HL-60 (cell line): ENCODE measurements around the gene CARMIL1.

Experiments used
- DNase-seq, 2 experiments: peaks; one replicate each; pipeline ENCODE4 v3.0.0-alpha.2; 2010 to 2020; ENCODE audit warnings: low read depth in 1 of 2, low spot score in 1 of 2
- H3K27ac ChIP-seq: fragments of 250-450 bp; sonication (Bioruptor Pico); replicated peaks from 2 replicates; pipeline ENCODE4 v1.5.1; 2020; ENCODE audit warnings: mild to moderate bottlenecking, moderate library complexity
- H3K27me3 ChIP-seq: fragments of 250-450 bp; sonication (Bioruptor Pico); 2 replicates; pipeline ENCODE4 v1.5.1; 2021; ENCODE audit warnings: mild to moderate bottlenecking, moderate library complexity; ENCODE audit not compliant: insufficient read depth, poor library complexity, severe bottlenecking
- H3K4me3 ChIP-seq: replicated peaks from 2 replicates; pipeline ENCODE4 v1.5.1; 2011; ENCODE audit warnings: mild to moderate bottlenecking, control low read depth, low read length; ENCODE audit not compliant: insufficient read depth
- GABPA ChIP-seq: IDR thresholded peaks from 2 replicates; pipeline ENCODE4 v1.6.1; 2012; ENCODE audit warnings: low read depth
- POLR2AphosphoS5 ChIP-seq: IDR thresholded peaks from 2 replicates; pipeline ENCODE4 v1.6.1; 2012; ENCODE audit warnings: low read depth
- SPI1 ChIP-seq: IDR thresholded peaks from 2 replicates; pipeline ENCODE4 v1.6.1; 2012; ENCODE audit warnings: low read depth, mild to moderate bottlenecking, borderline replicate concordance
- TF ChIP-seq, protein P1 (sequence below): IDR thresholded peaks from 2 replicates; pipeline ENCODE4 v1.6.1; 2012; ENCODE audit warnings: low read depth; ENCODE audit not compliant: insufficient replicate concordance
- TF ChIP-seq, protein P2 (sequence below): IDR thresholded peaks from one replicate; pipeline ENCODE4 v1.5.1; 2011; ENCODE audit warnings: low read length, control low read depth, inconsistent platforms; ENCODE audit not compliant: insufficient read depth

CARMIL1 gene

DNA sequence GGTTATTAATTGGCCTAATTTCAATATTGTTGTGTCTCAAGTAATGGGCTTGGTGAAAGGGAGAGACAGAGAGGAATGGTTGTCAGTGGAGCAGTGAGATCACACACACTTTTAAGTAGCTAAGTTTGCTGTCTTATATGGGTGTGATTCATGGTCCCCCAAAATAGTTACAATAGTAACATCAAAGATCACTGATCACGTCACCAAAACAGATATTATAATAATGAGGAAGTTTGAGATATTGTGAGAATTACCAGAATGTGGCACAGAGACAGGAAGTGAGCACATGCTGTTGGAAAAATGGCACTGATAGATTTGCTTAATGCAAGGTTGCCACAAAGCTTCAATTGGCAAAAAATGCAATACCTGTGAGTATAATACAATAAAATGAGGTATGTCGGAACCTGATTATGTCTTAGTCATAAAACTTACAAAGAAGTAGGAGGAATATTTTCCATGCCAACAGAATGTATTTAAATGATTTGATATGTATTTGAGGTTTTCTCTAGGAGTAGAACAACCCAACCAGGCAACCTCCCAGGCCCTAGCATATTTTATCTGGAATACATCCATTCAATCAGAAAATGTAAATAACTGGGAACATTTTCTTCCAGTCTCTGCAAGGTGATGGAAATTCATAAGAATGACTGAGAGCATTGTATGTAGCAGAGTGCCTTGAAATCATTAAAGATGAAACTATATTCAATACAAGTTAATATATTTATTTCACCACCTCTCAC lies 167.8 kb downstream of the CARMIL1 start:
- Histone ChIP-seq H3K27me3 (no peaks in the 10 kb centered on the region), H3K27ac (no peak overlapping the region), H3K4me3 (no peak overlapping the region)
- TF ChIP-seq, protein P1, sequence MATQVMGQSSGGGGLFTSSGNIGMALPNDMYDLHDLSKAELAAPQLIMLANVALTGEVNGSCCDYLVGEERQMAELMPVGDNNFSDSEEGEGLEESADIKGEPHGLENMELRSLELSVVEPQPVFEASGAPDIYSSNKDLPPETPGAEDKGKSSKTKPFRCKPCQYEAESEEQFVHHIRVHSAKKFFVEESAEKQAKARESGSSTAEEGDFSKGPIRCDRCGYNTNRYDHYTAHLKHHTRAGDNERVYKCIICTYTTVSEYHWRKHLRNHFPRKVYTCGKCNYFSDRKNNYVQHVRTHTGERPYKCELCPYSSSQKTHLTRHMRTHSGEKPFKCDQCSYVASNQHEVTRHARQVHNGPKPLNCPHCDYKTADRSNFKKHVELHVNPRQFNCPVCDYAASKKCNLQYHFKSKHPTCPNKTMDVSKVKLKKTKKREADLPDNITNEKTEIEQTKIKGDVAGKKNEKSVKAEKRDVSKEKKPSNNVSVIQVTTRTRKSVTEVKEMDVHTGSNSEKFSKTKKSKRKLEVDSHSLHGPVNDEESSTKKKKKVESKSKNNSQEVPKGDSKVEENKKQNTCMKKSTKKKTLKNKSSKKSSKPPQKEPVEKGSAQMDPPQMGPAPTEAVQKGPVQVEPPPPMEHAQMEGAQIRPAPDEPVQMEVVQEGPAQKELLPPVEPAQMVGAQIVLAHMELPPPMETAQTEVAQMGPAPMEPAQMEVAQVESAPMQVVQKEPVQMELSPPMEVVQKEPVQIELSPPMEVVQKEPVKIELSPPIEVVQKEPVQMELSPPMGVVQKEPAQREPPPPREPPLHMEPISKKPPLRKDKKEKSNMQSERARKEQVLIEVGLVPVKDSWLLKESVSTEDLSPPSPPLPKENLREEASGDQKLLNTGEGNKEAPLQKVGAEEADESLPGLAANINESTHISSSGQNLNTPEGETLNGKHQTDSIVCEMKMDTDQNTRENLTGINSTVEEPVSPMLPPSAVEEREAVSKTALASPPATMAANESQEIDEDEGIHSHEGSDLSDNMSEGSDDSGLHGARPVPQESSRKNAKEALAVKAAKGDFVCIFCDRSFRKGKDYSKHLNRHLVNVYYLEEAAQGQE = no peak
- TF ChIP-seq POLR2AphosphoS5 (no peak), SPI1 (no peak), GABPA (no peak)
- TF ChIP-seq, protein P2, sequence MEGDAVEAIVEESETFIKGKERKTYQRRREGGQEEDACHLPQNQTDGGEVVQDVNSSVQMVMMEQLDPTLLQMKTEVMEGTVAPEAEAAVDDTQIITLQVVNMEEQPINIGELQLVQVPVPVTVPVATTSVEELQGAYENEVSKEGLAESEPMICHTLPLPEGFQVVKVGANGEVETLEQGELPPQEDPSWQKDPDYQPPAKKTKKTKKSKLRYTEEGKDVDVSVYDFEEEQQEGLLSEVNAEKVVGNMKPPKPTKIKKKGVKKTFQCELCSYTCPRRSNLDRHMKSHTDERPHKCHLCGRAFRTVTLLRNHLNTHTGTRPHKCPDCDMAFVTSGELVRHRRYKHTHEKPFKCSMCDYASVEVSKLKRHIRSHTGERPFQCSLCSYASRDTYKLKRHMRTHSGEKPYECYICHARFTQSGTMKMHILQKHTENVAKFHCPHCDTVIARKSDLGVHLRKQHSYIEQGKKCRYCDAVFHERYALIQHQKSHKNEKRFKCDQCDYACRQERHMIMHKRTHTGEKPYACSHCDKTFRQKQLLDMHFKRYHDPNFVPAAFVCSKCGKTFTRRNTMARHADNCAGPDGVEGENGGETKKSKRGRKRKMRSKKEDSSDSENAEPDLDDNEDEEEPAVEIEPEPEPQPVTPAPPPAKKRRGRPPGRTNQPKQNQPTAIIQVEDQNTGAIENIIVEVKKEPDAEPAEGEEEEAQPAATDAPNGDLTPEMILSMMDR = no peak
- DNase-seq = no peak

DNA sequence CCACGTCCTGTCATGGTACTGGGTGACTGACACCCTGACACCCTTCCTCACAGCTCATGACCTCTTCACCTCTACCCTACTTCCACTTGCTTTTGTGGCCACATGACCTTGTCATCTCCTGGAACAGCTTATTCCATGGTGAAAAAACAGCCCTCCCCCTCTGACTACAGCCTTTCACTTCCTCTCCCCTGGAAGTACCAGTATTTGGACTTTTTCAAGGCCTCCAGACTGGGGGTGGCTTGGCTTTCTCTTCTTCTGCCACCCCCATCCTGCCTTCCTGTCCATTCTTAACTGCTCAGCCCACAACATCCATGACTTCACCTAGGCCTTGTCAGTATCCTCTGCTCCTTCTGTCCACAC lies 168.4 kb downstream of the CARMIL1 start:
- peak in 1 of 2 experiments; percentile 49 for DNase-seq
- Histone ChIP-seq H3K27ac (no peak overlapping the region), H3K27me3 (peaks cover 2% of the 10 kb centered on the region), H3K4me3 (no peak overlapping the region)
- TF ChIP-seq GABPA = no peak
- TF ChIP-seq, protein P2 = no peak
- TF ChIP-seq POLR2AphosphoS5 = no peak
- TF ChIP-seq SPI1 = no peak
- TF ChIP-seq, protein P1 = no peak

DNA sequence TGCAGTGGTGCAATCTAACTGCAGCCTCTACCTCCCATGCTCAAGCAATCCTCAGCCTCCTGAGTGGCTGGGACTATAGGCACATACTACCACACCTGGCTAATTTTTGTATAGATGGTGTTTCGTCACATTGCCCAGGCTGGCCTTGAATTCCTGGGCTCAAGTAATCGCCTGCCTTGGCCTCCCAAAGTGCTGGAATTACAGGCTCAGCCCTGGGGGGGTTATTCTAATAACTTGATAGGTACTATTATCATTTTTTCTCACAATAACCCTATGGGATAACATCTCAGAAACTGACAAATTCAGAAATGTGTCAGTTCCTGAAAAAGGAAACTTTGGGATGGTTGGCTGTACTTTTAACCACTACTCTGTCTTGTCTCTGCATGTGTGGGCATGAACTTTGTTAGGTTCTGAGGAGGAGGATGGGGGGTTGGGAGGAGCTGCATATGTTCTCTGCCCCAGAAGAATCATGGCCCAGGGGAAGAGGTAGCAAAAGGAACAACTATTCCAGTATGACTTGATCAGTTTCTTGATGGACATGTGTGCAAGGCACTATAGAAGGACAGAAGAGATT lies 169.9 kb downstream of the CARMIL1 start:
- H3K27me3 ChIP-seq = peaks cover 2% of the 10 kb centered on the region
- no peak overlapping the region for H3K4me3 ChIP-seq
- TF ChIP-seq GABPA = no peak
- no peak for TF ChIP-seq SPI1
- TF ChIP-seq, protein P2 = no peak
- no peak for TF ChIP-seq POLR2AphosphoS5
- TF ChIP-seq, protein P1 = no peak
- DNase-seq = no peak
- H3K27ac ChIP-seq = no peak overlapping the region
